HEK293T (cell line): Measurements from ENCODE around the gene SLC26A5.

Experiments used
- CTCF ChIA-PET: fragments of 350-600 bp; formaldehyde crosslinking; extraction: SDS; loops from one replicate; lab custom pipeline; 2021; ENCODE audit warnings: antibody characterized with exemption, inconsistent platforms; lab: Yijun Ruan, JAX
- POLR2A ChIA-PET: fragments of 350-600 bp; formaldehyde crosslinking; extraction: SDS; loops from one replicate; lab custom pipeline; 2020; ENCODE audit warnings: antibody characterized with exemption, inconsistent platforms; lab: Yijun Ruan, JAX
- DNase-seq: peaks from one replicate; pipeline ENCODE4 v3.0.0; 2012; ENCODE audit warnings: mixed read lengths; ENCODE audit errors: extremely low spot score
- ARNT ChIP-seq: fragments of 450-650 bp; IDR thresholded peaks from 2 replicates; pipeline ENCODE4 v1.6.1; 2017; ENCODE audit warnings: mild to moderate bottlenecking
- BHLHE40 ChIP-seq: fragments of 450-650 bp; IDR thresholded peaks from 2 replicates; pipeline ENCODE4 v1.6.1; 2016; ENCODE audit warnings: mild to moderate bottlenecking, moderate library complexity, borderline replicate concordance
- CTBP1 ChIP-seq: fragments of 450-650 bp; IDR thresholded peaks from 2 replicates; pipeline ENCODE4 v1.6.1; 2016; ENCODE audit warnings: borderline replicate concordance
- ELF4 ChIP-seq: fragments of 450-650 bp; IDR thresholded peaks from 2 replicates; pipeline ENCODE4 v1.6.1; 2017; ENCODE audit warnings: antibody characterized with exemption
- FOXA1 ChIP-seq: fragments of 450-650 bp; IDR thresholded peaks from 2 replicates; pipeline ENCODE4 v1.6.1; 2016; ENCODE audit warnings: mild to moderate bottlenecking
- FOXK2 ChIP-seq: fragments of 450-650 bp; IDR thresholded peaks from 2 replicates; pipeline ENCODE4 v1.6.1; 2016; ENCODE audit warnings: mild to moderate bottlenecking
- FOXM1 ChIP-seq: fragments of 450-650 bp; IDR thresholded peaks from 2 replicates; pipeline ENCODE4 v1.6.1; 2017; ENCODE audit warnings: mild to moderate bottlenecking, borderline replicate concordance
- HDGF ChIP-seq: fragments of 450-650 bp; IDR thresholded peaks from 2 replicates; pipeline ENCODE4 v1.6.1; 2017; ENCODE audit warnings: antibody characterized with exemption, borderline replicate concordance
- L3MBTL2 ChIP-seq: fragments of 450-650 bp; conservative IDR thresholded peaks from 2 replicates; pipeline ENCODE4 v1.6.1; 2016; ENCODE audit warnings: mild to moderate bottlenecking
- LEF1 ChIP-seq: fragments of 450-650 bp; IDR thresholded peaks from 2 replicates; pipeline ENCODE4 v1.6.1; 2017; ENCODE audit warnings: mild to moderate bottlenecking, borderline replicate concordance
- NFRKB ChIP-seq: fragments of 450-650 bp; IDR thresholded peaks from 2 replicates; pipeline ENCODE4 v1.6.1; 2016; ENCODE audit warnings: mild to moderate bottlenecking, moderate library complexity
- PKNOX1 ChIP-seq: fragments of 450-650 bp; IDR thresholded peaks from 2 replicates; pipeline ENCODE4 v1.6.1; 2016
- SP1 ChIP-seq: fragments of 450-650 bp; IDR thresholded peaks from 2 replicates; pipeline ENCODE4 v1.6.1; 2017
- SUZ12 ChIP-seq: fragments of 450-650 bp; IDR thresholded peaks from 2 replicates; pipeline ENCODE4 v1.6.1; 2016; ENCODE audit warnings: mild to moderate bottlenecking
- TARDBP ChIP-seq: fragments of 450-650 bp; IDR thresholded peaks from 2 replicates; pipeline ENCODE4 v1.6.1; 2016
- ZNF384 ChIP-seq: fragments of 450-650 bp; IDR thresholded peaks from 2 replicates; pipeline ENCODE4 v1.6.1; 2016

SLC26A5 gene

GRCh38 chr7:103466814-103467213 lies 20.8 kb upstream of the SLC26A5 start:
- POLR2A ChIA-PET, result no interaction called here
- TF ChIP-seq LEF1, result no peak
- no peak for TF ChIP-seq FOXM1
- TF ChIP-seq ZNF384, result no peak
- TF ChIP-seq TARDBP, result no peak
- no peak for TF ChIP-seq PKNOX1
- no peak for TF ChIP-seq SUZ12
- no peak for TF ChIP-seq L3MBTL2
- no peak for TF ChIP-seq FOXA1
- TF ChIP-seq CTBP1, result no peak
- no peak for TF ChIP-seq BHLHE40
- no peak for TF ChIP-seq SP1
- no peak for TF ChIP-seq NFRKB
- no peak for TF ChIP-seq HDGF
- TF ChIP-seq FOXK2, result no peak
- TF ChIP-seq ELF4, result no peak
- no peak for TF ChIP-seq ARNT
- CTCF ChIA-PET, result interaction anchor here (0.6 kb wide), 1 partner anchor 416 kb away, joined by 4 read pairs; no protein-coding TSS in a partner anchor
- no peak for DNase-seq

- POLR2A ChIA-PET, result no interaction called here
- no peak for DNase-seq
- TF ChIP-seq BHLHE40, result no peak
- no peak for TF ChIP-seq ELF4
- TF ChIP-seq FOXK2, result no peak
- TF ChIP-seq NFRKB, result no peak
- no peak for TF ChIP-seq ARNT
- no peak for TF ChIP-seq PKNOX1
- TF ChIP-seq HDGF, result no peak
- CTCF ChIA-PET, result no interaction called here
These were observed 16.4 kb upstream of the SLC26A5 start for GRCh38 chr7:103462358-103462757.

- DNase-seq, result peak; percentile 76
- TF ChIP-seq PKNOX1, result no peak
- no peak for TF ChIP-seq HDGF
- peak; percentile 38; the same call in 1 of the 2 replicates for TF ChIP-seq ZNF384
- no peak for TF ChIP-seq NFRKB
- TF ChIP-seq LEF1, result no peak
- TF ChIP-seq TARDBP, result no peak
- no peak for TF ChIP-seq SUZ12
- ChIA-PET CTCF (interaction anchor here (0.6 to 0.7 kb wide), 4 partner anchors 43 to 1483 kb away, joined by 3 to 6 read pairs (median 4); no protein-coding TSS in a partner anchor), POLR2A (no interaction called here)
These were observed 1.3 kb upstream of the SLC26A5 start for GRCh38 chr7:103447073-103447960.

- POLR2A ChIA-PET, result no interaction called here
- DNase-seq, result no peak
- CTCF ChIA-PET, result no interaction called here
- TF ChIP-seq BHLHE40, result no peak
- no peak for TF ChIP-seq SP1
These were observed 569 bp downstream of the SLC26A5 start for GRCh38 chr7:103445228-103446048.

- TF ChIP-seq FOXK2 (no peak), ARNT (no peak), SUZ12 (no peak), FOXA1 (no peak)
- POLR2A ChIA-PET, result no interaction called here
- CTCF ChIA-PET, result no interaction called here
These were observed 6.3 kb downstream of the SLC26A5 start for GRCh38 chr7:103439661-103440060.

GRCh38 chr7:103437623-103438022 lies 8.4 kb downstream of the SLC26A5 start:
- TF ChIP-seq SP1 (no peak), LEF1 (no peak), TARDBP (no peak), CTBP1 (no peak), PKNOX1 (no peak)
- POLR2A ChIA-PET, result no interaction called here
- no peak for DNase-seq
- CTCF ChIA-PET, result no interaction called here

More at GRCh38 chr7:103439661-103440060, 6.3 kb downstream of the SLC26A5 start:
- no peak for DNase-seq
